GM19043 (cell line): ENCODE measurements around the gene NAPEPLD.
"Not testable (repeated sequence)": the region's sequence is repeated elsewhere in the genome, so short reads cannot be mapped to it uniquely, and the experiment has no call there.

Experiments
- ATAC-seq: cut with Tn5 transposase; IDR thresholded peaks from one replicate; pipeline ENCODE4 v1.9.1; 2021; ENCODE audit warnings: low read depth; ENCODE audit not compliant: unreplicated experiment

NAPEPLD gene

DNA sequence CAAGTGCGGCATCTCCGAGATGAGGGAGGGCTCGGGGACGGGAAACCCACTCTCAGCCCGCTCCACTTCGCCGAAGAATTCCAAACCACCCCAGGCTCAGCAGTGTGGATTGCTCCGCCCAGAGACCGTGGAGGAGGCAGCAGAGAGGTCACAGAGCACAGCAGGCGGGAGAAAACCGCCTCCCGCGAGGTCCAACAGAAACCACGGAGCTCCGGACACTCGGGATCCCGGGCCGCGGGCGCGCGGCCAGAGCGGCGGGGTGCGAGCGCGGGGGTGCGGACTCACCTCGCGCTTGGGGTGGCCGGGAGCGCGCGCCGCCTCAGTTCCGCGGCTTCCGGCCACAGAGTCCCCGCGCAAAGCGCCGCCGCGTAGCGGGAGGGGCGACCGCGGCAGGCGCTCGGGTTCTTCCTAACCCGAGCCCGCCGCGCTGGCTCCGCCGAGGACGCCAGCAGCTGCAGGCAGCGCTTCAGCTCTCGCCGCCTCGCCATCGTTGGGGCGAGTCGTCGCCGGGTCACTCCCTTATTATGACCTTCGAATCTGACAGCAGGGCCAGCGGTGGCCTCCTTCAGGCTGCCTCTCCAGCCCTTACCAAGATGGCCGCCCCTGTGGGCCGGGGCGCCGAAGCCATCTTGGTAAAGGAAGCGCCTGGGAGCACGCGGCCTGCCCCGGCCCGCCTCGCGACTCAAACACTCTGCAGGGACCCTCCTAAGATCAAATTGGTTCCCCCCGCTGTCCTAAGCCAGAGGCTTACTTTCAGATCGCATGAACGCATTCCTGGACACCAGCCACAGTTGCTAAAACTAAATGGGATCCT, at the start of gene NAPEPLD:
Gene NAPEPLD (minus strand): TSS at position 106 of the 814 bp plus-strand sequence. CDS start 20,323 bp downstream, outside the sequence.
- ATAC-seq, result peak; percentile 82

DNA sequence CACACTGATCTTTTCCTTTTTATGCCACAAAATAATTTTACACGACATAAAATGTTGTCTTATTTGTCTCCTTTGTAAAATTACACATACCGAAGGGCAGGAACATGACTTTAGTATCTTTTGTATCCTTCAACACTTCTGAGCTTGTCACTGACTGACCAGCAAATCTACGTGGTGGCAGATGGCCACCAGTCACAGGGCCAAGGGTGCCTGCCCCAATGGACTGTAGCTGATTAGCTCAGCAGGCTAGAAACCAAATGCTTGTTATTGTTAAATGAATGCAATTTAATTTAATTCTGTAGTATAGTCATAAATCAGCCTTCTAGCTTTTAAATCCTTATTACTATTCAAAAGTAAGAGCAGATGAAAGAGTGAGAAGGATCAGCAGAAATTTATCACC, 49.2 kb upstream of the NAPEPLD start:
- not testable (repeated sequence) for ATAC-seq

DNA sequence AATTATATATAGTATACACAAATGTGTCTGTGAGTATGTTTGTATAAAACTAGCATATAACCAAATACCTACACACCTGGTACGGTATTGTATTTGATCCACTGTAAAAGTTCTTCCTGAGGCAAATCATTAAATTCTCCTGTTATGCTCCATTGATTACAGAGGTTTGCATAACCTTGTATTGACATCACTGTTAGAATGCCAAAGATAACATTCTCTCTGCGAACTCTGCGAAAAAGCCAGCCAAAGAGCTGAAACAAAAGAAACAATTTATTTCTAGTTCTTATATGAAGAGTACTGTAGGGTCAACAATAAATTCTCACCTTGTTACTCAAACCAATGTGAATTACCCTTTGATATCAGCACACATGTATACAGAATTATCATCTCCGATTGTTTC, 46.5 kb upstream of the NAPEPLD start:
- ATAC-seq, result not testable (repeated sequence)

DNA sequence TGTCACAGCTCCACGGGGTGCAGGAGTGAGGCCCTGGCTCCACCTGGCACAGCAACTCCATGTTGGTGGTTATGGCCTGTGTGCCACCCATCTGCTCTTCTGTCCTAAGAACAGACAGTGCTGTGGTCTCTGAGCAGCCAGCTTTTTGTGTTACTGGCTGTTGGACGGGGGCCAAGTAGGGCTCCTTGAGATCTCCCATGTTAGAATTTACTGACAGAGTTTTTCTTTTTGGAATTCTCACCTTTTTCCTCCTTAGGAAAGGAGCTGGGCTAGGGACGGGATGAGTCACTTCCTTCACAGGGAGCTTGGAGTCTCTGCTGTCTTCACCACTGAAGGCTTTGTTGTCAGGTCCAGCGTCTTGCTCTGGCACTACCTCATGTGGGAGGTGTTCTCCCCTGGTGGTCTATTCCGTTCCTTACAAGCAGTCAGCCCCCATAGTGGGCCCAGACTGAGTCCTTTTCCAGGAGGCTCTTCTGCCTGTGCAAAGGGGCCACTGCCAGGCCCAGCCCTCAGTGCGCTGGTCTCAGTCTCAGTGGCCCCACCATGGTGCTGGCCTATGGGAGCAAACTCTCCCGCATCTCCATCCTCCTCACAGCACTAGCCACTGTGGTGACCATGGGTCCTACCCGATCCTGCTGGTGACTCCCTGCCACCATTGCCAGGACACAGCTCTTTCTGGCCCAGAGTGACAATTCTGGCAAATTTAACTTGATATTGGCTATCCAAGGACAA, 23.7 kb upstream of the NAPEPLD start:
- ATAC-seq, result not testable (repeated sequence)

DNA sequence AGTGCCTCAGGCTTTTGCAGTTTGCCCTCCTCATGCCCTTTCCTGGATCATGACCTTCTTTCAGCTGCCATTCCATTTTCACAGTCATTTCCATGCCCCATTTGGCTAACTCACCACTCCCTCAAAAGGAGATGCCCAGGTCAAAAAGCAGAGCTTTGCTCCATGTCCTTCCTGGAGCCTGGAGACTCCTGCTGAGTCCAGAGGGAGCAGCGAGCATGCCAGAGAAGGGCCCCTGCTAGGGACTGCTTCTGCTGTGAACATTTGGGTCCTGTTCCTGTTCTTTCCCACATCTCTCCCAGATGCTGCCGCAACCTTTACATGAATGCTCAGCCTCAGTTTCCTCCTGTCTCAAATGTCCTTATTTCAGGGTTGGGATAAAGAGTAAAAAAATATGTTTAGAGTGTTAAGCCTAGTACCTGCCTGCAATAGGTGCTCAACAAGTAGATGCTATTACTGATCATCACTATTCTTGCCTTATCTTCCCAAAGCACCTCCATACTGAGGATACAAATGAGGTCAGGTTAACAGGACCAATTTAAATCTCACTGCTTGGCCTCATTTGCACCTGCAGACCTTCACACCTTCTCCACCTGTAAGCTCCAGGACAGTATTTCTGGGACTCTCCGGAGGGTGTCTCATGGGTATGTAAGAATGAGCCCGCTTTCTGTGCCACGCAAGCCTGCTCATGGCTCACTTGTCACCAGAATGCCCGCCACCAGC, 23.0 kb upstream of the NAPEPLD start:
- ATAC-seq, result not testable (repeated sequence)

DNA sequence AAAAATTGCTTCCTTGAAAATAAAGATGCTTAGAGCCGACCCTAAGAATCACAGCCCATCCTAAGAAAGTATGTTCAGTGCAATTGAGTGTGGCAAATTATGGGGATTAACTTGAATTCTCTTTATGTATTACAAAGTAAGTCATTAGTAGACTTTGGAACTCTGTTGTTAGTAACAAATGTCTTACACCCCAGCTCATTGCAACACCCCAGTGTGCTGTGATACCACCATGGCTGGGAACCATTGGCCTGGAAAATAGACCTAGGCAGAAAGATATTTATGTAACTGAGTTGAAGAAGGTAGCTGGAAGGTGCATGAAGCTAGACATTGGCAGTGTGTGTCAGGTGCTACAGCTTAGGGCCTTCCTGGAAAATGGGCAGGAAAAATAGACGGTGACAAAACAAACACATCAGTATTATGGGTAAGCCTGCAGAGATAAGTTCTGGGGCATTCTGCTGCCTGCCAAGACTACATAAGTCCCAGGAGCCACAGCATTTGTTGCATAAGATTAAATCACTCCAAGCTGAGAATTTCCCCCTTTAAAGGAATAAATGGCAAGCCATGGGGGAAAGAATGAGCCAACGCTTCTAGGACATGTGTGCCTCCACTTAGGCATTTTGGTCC, 18.1 kb upstream of the NAPEPLD start:
- ATAC-seq, result not testable (repeated sequence)

DNA sequence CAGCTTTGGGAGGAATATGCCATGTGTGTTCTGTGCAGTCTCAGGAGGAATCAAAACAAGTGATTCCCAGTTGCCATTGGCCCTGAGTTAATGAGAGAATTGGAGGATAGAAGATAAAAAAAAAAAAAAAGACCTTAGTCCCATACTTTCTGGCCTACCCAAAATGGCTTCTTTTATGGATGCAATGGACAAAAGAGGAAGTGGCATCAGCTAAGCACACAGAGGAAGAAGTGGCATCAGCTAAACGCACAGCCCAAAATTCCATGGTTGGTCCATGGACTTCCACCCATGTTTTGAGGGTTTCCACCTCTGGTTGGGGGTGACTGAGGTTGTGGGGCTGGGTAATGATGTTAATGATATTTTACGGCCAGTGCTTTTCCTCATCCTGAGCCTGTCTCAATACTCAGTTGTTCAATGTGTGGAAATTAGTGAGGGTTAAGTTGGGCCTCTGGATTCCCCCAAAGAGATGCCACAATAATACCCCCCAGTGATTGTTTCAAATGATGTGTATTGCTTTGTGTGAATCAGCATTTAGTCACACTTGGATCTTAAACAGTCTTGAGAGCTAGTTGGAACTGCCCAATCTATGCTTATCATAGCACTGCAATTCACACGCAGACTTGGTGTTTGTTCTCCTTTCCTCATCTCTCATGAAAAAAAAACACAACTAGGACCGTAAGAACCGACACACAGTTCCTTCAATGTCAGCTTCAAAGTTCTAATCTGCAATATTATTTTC, 14.4 kb upstream of the NAPEPLD start:
- ATAC-seq, result not testable (repeated sequence)

DNA sequence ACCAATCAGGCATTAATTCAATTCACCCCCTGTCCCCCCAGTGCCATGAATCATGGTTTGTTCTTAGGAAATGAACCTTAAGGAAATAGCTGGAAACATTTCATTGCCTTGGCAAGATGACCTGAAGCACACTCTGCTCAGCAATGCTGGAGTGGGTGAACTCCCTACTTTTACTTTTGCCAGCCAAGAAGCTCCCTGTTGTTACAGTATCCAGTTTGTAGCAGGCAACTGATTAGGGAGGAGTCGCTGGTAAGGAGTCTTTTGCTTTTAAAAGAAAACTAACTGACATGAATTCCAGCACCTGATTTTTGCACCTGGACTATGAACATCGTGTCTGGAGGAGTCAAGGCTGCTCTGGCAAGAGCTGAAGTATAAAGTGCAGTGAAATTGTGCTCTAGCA, 13.7 kb upstream of the NAPEPLD start:
- ATAC-seq, result not testable (repeated sequence)

DNA sequence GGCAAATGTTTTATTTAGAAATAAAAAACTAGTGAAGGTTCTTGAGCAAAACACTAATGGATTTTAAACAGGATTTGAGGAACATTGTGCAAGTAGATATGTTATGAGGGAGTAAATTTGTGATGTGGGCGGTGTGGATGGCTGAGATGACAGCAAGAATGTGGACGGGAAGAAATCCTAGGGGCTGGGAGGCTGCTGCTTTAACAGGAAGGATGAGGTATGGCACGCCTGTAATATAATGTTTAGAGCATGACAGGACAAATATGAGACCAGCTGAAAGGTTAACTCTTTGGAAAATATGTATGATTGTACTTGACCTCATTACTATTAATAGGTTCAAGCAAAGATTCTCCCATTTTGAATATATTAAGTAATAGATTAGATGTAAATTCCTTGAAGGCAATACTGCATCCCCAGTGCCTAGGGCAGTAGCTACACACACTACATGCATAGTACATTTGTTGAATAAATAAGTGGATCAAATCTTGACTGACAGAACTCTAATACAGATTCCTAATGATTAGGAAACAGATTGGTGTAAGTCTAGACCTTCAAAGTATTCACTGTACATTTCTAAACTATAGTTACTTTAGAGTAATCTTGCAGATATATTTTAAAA, 13.2 kb upstream of the NAPEPLD start:
- ATAC-seq, result not testable (repeated sequence)

DNA sequence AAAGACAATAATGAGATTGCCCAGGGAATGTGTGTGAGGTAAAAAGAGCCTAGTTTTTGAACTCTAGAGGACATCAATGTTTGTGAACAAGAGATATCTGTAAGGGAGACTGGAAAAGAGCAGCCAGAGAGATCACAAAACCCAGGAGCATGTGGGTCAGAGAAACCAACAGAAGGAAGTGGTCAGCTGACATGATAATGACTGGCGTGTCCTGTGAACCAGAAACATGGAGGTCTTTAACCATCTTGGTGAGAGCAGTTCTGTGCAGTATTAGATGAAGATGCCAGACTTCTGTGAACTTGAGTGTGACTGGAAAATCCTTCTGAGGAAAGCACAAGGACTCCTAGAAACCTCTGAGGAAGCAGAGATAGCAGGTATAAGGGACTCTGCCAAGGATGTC, 10.2 kb upstream of the NAPEPLD start:
- not testable (repeated sequence) for ATAC-seq

DNA sequence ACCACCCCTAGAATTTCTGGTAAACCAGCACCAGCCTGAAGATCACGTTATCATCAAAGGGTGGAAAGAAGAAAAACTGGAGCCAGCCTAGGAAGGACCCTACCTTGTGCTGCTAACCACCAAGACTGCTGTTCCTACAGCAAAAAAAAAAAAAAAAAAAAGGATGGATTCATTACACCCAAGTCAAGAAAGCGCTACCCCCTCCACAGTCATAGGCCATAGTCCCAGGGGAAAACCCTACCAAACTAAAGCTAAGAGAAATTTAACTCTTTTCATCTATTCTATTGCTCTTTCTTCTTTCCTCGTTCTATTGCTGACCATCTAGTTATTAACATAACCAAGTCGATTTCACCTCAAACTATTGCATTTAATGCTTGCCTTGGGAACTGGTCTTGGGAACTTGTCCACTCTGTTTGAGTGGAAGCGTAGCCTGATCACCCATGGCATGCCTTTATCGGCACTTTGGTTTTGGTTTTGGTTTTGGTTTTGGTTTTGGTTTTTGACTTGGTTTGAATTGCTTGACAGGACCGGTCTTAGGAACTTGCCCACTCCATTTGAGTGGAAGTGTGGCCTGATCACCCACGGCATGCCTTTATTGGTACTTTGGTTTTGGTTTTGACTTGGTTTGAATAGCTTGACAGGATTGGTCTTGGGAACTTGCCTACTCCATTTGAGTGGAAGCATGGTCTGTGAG, 6.6 kb upstream of the NAPEPLD start:
- peak; percentile 69 for ATAC-seq

DNA sequence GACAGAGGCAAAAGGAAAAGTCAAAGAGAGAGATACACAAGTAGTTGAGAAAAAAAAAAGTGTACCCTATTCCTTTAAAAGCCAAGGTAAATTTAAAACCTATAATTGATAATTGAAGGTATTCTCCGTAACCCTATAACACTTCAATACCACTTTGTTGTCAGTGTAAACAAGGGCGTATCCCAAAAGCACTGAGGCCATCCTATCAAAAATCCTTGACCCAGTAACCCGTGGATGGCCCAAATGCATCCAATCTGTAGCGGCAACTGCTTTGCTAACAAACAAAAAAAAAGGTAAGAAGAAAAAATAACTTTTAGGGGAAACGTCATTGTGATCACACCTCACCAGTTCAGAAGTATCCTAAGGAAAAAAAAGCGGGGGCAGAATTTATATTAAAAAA, 5.1 kb upstream of the NAPEPLD start:
- ATAC-seq, result no peak

DNA sequence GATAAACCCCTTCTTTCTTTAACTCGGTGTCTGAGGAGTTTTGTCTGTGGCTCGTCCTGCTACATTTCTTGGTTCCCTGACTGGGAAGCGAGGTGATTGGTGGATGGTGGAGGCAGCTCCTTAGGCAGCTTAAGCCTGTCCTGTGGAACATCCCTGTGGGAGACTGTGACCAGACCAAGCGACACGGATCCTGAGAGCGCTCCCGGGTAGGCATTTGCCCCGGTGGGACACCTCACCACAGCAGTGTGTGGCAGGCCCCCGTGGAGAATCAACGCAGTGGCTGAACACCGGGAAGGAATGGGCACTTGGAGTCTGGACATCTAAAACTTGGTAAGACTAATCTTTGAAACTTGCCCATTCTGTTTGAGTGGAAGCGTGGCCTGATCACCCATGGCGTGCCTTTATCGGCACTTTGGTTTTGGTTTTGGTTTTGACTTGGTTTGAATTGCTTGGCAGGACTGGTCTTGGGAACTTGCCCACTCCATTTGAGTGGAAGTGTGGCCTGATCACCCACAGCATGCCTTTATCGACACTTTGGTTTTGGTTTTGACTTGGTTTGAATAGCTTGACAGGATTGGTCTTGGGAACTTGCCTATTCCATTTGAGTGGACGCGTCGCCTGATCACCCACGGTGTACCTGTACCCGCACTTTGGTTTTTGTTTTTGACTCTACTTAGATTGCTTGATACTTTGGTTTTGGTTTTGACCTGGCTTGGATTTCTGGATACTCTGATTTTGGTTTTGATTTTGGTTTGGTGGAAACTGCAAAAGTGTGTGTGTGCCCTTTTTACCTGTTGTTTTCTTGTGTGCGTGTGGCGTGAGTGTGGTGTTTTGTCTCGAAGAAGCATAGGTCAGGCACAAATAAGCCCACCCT, 4.1 kb upstream of the NAPEPLD start:
- not testable (repeated sequence) for ATAC-seq

DNA sequence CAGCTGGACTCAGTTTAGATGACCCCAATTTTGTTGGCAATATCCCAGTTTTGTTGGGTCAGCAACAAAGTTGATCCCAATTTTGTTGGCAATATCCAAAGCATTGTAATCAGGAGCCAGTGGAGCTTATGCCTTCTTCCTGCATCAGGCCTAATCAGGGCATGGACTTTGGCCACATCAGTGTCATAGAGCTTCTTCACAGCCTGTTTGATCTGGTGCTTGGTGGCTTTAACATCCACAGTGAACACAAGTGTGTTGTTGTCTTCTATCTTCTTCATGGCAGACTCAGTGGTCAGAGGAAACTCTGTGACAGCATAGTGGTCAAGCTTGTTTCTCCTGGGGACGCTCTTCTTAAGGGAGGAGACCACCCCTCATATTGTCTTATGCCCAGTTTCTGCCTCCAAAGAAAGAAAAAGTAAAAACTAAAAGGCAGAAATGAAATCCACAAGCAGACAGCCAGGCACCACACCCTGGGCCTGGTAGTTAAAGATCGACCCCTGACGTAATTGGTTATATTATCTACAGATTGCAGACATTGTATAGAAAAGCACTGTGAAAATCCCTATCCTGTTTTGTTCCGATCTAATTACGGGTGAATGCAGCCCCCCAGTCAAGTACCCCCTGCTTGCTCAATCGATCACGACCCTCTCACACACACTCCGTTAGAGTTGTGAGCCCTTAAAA, 3.2 kb upstream of the NAPEPLD start:
- ATAC-seq, result not testable (repeated sequence)

DNA sequence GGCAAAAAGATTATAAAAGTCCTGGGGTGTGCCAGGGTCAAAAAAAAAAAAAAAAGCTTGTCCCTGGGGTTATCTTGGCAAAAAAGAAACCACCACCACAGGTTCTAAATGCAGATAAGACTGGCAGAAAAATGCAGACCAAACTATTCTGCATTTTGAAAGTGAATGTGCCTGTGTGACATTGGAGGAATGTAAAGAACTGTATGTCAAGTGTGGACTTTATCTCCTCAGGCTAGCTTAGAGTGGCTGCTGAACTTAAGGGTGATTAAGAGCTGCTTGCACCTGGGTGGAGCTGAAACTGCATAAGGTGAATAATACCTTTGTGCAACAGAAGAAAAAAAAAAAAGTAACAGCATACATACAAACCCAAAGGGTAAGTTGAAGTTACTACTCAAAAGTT, 1.3 kb upstream of the NAPEPLD start:
- ATAC-seq, result no peak

DNA sequence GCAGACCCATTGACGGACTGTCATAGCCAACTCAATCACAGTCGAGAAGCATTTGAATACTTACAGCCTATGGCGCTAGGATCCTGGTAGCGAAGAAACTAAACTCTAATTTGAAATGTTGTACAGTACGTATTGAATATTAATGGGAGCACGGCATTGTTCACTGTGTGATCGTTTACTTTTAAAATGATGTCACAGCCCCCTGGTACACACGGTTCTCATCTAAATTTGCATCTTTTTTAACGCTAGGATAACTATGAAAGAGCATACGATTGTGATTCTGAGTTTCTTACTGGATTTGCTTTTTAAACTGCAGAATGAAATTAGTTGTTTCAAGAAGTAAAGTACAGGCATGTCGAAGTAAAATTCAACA, 895 bp upstream of the NAPEPLD start:
- ATAC-seq, result peak; percentile 16
